Neural crest cell (in vitro differentiated cells): ENCODE results near the gene TBC1D10A. TPM values are rescaled to one million over a fixed set of nuclear protein-coding genes. Genes with fewer than 3 reads are reported as not detected.
A peak's percentile ranks its signal among the peaks of the same experiment; 100 is the strongest.

ENCODE experiments used
- DNase-seq: peaks from one replicate; pipeline ENCODE4 v3.0.0; 2021; ENCODE audit warnings: low read depth, mixed read lengths, low spot score
- H3K27ac Mint-ChIP-seq: one replicate; pipeline ENCODE4 v1.8.0; 2021; ENCODE audit warnings: mild to moderate bottlenecking, mixed read lengths; ENCODE audit not compliant: unreplicated experiment
- H3K27me3 Mint-ChIP-seq: 2 replicates; pipeline ENCODE4 v1.8.0; 2021; ENCODE audit warnings: low read depth, mild to moderate bottlenecking, mixed read lengths
- H3K36me3 Mint-ChIP-seq: 2 replicates; pipeline ENCODE4 v1.8.0; 2021; ENCODE audit warnings: low read depth, mild to moderate bottlenecking, mixed read lengths
- H3K4me1 Mint-ChIP-seq: 2 replicates; pipeline ENCODE4 v1.8.0; 2021; ENCODE audit warnings: mixed read lengths
- H3K4me3 Mint-ChIP-seq: one replicate; pipeline ENCODE4 v1.8.0; 2021; ENCODE audit warnings: mild to moderate bottlenecking, mixed read lengths
- H3K9me3 Mint-ChIP-seq: 2 replicates; pipeline ENCODE4 v1.8.0; 2021; ENCODE audit warnings: mixed read lengths
- CTCF ChIP-seq: fragments of 200-600 bp; sonication (generic); conservative IDR thresholded peaks from 2 replicates; pipeline ENCODE4 v1.5.0; 2021; ENCODE audit warnings: antibody characterized with exemption, mild to moderate bottlenecking
- total RNA-seq: library from RNA; stranded (reverse); gene quantifications from 2 replicates; pipeline ENCODE4 v1.2.1, GENCODE V29; 2021

TBC1D10A gene
- total RNA-seq, 1 donor from 2014 or later: 8.5 TPM

DNA sequence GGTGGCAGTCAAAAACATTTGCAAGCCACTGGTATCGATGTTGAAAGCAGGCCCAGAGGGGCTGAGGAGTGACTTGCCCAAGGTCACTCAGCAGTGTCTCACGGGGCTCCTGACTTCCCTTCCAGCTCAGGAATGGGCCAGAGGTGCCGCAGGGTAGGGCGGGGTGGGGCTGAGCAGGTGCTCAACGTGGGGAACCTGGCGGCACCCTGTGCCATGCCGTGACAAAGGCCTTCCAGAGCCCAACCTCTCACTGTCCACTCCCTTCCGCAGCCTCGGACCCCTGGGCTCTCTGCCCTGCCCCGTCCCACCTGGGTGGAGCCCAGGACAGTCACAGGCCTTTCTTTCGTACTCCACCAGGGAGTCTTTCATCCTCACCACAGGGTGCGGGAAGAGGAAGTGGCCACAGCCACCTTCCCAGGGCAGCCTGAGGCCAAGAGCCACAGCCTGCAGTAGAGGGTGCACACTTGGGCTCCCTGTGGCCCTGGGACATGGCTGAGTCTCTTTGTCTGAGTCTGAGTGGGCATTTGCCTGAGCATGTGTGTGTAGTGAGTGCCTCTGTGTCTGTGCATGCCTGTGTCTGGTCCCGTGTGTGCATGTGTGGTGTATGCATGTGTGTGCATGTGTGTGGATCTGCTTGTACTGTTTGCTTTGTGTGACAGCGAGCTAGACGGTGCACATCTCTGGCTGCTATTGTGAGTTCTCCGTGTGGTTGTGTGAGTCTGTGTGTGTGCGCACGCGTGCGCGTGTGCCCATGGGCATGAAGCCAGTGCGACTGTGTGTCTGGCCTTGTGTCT, 74.1 kb downstream of the TBC1D10A start:
- H3K27ac Mint-ChIP-seq: peak overlapping the region; percentile 71
- no peak overlapping the region for H3K4me3 Mint-ChIP-seq
- no peaks in the 10 kb centered on the region for H3K9me3 Mint-ChIP-seq
- no peak for TF ChIP-seq CTCF
- peaks cover 43% of the 10 kb centered on the region for H3K4me1 Mint-ChIP-seq
- no peak for DNase-seq
- no peaks in the 10 kb centered on the region for H3K36me3 Mint-ChIP-seq
- H3K27me3 Mint-ChIP-seq: peaks cover 32% of the 10 kb centered on the region

DNA sequence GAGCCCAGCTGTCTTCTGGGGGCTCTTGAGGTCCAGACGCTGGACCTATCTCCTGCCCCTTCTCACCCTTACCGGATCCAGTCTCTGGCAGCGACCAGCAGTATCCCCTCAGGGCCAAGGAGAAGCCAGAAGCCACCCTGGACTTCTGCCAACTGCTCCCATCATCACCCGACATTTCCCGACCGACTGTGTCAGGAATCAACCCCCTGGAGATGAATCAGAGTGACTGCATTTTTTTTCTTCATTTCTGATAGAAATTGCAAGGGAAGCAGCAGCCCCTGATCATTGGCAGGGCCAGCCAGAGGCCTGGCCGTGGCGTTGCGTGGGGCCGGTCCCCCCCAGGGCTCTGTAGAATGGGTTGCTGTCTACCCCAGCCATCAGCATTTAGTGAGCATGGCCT, 75.0 kb downstream of the TBC1D10A start:
- Mint-ChIP-seq H3K4me3 (no peak overlapping the region), H3K27ac (no peak overlapping the region), H3K9me3 (no peaks in the 10 kb centered on the region), H3K36me3 (no peaks in the 10 kb centered on the region), H3K4me1 (peaks cover 44% of the 10 kb centered on the region), H3K27me3 (peaks cover 41% of the 10 kb centered on the region)
- DNase-seq: no peak
- no peak for TF ChIP-seq CTCF

DNA sequence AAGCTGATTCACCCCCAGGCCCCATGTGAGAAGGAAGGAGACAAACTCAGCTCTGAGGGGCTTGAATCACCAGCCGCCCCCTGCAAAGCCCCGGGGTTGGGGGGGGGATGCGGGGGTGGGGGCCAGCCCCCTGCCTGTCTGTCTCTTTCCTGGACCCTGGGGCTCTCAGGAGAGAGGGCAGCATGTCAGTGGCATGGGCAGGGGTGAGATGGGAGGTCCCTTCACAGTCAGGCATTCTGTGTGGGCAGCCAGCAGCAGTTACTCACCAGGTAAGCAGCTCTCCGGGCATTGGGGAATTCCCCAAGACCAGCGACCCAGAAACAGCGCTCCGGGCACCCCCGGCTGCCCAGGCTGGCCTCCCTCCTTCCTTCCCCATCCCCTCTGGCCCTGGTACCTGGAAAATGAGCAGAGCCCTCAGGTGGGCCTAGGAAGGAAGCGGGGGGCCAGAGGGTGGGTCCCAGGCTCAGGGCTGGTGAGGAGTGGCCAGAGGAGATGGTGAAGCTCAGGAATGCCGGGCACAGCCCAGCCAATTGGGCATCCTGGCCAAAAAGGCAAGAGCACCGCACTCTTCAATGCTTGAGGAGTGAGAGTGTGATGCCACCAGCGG, 76.0 kb downstream of the TBC1D10A start:
- no peak for TF ChIP-seq CTCF
- Mint-ChIP-seq H3K4me1 (peaks cover 38% of the 10 kb centered on the region), H3K27ac (no peak overlapping the region), H3K4me3 (no peak overlapping the region), H3K36me3 (no peaks in the 10 kb centered on the region), H3K9me3 (no peaks in the 10 kb centered on the region), H3K27me3 (peaks cover 50% of the 10 kb centered on the region)
- DNase-seq: no peak

GRCh38 chr22:30250039-30250565, 76.6 kb downstream of the TBC1D10A start:
- H3K27ac Mint-ChIP-seq: no peak overlapping the region
- H3K9me3 Mint-ChIP-seq: no peaks in the 10 kb centered on the region
- peaks cover 56% of the 10 kb centered on the region for H3K27me3 Mint-ChIP-seq
- no peak for TF ChIP-seq CTCF
- H3K4me3 Mint-ChIP-seq: no peak overlapping the region
- no peaks in the 10 kb centered on the region for H3K36me3 Mint-ChIP-seq
- DNase-seq: no peak
- peaks cover 41% of the 10 kb centered on the region for H3K4me1 Mint-ChIP-seq

GRCh38 chr22:30249049-30250038, 77.4 kb downstream of the TBC1D10A start:
- no peaks in the 10 kb centered on the region for H3K9me3 Mint-ChIP-seq
- no peaks in the 10 kb centered on the region for H3K36me3 Mint-ChIP-seq
- no peak for DNase-seq
- no peak overlapping the region for H3K27ac Mint-ChIP-seq
- peaks cover 64% of the 10 kb centered on the region for H3K27me3 Mint-ChIP-seq
- H3K4me1 Mint-ChIP-seq: peaks cover 41% of the 10 kb centered on the region
- peak overlapping the region; percentile 57 for H3K4me3 Mint-ChIP-seq
- no peak for TF ChIP-seq CTCF
